Measurements from ENCODE around the gene KHDRBS1.
"Not testable (repeated sequence)": the region's sequence is repeated elsewhere in the genome, so short reads cannot be mapped to it uniquely, and the experiment has no call there.

DNA sequence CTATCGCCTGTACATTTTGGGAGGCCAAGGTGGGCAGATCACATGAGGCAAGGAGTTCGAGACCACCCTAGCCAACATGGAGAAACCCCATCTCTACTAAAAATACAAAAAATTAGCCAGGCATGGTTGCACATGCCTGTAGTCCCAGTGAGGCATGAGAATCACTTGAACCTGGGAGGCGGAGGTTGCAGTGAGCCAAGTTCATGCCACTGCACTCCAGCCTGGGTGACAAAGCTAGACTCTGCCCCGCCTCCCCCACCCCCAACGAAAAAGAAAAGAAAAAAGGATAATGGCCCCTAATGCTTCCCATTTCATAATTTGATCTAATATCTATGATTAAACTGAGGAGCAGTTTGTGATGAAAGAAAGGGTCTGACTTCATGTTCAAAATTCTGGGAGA, 17.5 kb upstream of the KHDRBS1 start:
- TF ChIP-seq, protein P1, sequence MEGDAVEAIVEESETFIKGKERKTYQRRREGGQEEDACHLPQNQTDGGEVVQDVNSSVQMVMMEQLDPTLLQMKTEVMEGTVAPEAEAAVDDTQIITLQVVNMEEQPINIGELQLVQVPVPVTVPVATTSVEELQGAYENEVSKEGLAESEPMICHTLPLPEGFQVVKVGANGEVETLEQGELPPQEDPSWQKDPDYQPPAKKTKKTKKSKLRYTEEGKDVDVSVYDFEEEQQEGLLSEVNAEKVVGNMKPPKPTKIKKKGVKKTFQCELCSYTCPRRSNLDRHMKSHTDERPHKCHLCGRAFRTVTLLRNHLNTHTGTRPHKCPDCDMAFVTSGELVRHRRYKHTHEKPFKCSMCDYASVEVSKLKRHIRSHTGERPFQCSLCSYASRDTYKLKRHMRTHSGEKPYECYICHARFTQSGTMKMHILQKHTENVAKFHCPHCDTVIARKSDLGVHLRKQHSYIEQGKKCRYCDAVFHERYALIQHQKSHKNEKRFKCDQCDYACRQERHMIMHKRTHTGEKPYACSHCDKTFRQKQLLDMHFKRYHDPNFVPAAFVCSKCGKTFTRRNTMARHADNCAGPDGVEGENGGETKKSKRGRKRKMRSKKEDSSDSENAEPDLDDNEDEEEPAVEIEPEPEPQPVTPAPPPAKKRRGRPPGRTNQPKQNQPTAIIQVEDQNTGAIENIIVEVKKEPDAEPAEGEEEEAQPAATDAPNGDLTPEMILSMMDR (conservative IDR thresholded peaks at IDR 0.05; ENCODE audit: low read depth, low read length), result not testable (repeated sequence)
- not testable (repeated sequence) for TF ChIP-seq EZH2 (IDR thresholded peaks at IDR 0.05; ENCODE audit: low read length, unreplicated experiment); EZH2phosphoT487 (IDR thresholded peaks at IDR 0.05; ENCODE audit: borderline replicate concordance, low read length)

All from PC-3 (cell line).